Thyroid gland (tissue), 4 donors: ENCODE results near the gene ATG2A.

Experiments
- POLR2A ChIP-seq, 2 donors: fragments of 450-650 bp; IDR thresholded peaks; one replicate each; pipeline ENCODE4 v1.6.1; 2017; ENCODE audit warnings: antibody characterized with exemption in 2 of 2, mild to moderate bottlenecking in 2 of 2, moderate library complexity in 1 of 2
- TF ChIP-seq, protein P1 (sequence below), 6 experiments: fragments of 200-600 bp in 3 of 6; fragments of 450-650 bp in 3 of 6; sonication (generic) in 3 of 6; IDR thresholded peaks; one replicate each; pipeline ENCODE4 v1.5.1; 2016 to 2019; ENCODE audit warnings: antibody characterized with exemption in 6 of 6, mild to moderate bottlenecking in 2 of 6, inconsistent platforms in 1 of 6, moderate library complexity in 1 of 6

DNA sequence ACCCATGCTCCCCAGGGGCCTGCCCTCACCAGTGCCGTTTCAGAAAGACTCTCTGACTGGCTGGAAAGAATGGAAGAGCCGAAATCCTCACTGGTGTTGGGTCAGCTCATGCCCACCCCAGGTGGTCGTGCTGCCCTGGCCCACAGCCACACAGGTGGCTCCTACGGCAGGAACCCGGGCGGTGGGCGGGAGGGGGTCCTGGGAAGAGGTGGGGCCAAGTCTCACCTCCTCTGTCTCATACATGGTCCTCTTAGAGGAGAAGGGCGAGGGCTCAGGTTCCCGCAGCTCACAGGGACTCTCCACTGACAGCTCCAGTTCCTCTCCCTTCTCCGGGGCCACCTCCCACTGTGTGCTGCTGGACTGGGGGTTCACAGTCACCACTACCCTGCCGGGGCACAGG lies 8.2 kb downstream of the ATG2A start:
- TF ChIP-seq POLR2A (IDR thresholded peaks at IDR 0.05): no peak
- TF ChIP-seq, protein P1, sequence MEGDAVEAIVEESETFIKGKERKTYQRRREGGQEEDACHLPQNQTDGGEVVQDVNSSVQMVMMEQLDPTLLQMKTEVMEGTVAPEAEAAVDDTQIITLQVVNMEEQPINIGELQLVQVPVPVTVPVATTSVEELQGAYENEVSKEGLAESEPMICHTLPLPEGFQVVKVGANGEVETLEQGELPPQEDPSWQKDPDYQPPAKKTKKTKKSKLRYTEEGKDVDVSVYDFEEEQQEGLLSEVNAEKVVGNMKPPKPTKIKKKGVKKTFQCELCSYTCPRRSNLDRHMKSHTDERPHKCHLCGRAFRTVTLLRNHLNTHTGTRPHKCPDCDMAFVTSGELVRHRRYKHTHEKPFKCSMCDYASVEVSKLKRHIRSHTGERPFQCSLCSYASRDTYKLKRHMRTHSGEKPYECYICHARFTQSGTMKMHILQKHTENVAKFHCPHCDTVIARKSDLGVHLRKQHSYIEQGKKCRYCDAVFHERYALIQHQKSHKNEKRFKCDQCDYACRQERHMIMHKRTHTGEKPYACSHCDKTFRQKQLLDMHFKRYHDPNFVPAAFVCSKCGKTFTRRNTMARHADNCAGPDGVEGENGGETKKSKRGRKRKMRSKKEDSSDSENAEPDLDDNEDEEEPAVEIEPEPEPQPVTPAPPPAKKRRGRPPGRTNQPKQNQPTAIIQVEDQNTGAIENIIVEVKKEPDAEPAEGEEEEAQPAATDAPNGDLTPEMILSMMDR (IDR thresholded peaks at IDR 0.05): no peak
